HEK293T (cell line): Measurements from ENCODE around the gene MKNK1.

Experiments
- CTCF ChIA-PET: fragments of 350-600 bp; formaldehyde crosslinking; extraction: SDS; loops from one replicate; lab custom pipeline; 2021; ENCODE audit warnings: antibody characterized with exemption, inconsistent platforms; lab: Yijun Ruan, JAX
- POLR2A ChIA-PET: fragments of 350-600 bp; formaldehyde crosslinking; extraction: SDS; loops from one replicate; lab custom pipeline; 2020; ENCODE audit warnings: antibody characterized with exemption, inconsistent platforms; lab: Yijun Ruan, JAX
- DNase-seq: peaks from one replicate; pipeline ENCODE4 v3.0.0; 2012; ENCODE audit warnings: mixed read lengths; ENCODE audit errors: extremely low spot score
- ARNT ChIP-seq: fragments of 450-650 bp; IDR thresholded peaks from 2 replicates; pipeline ENCODE4 v1.6.1; 2017; ENCODE audit warnings: mild to moderate bottlenecking
- BHLHE40 ChIP-seq: fragments of 450-650 bp; IDR thresholded peaks from 2 replicates; pipeline ENCODE4 v1.6.1; 2016; ENCODE audit warnings: mild to moderate bottlenecking, moderate library complexity, borderline replicate concordance
- CTBP1 ChIP-seq: fragments of 450-650 bp; IDR thresholded peaks from 2 replicates; pipeline ENCODE4 v1.6.1; 2016; ENCODE audit warnings: borderline replicate concordance
- ELF4 ChIP-seq: fragments of 450-650 bp; IDR thresholded peaks from 2 replicates; pipeline ENCODE4 v1.6.1; 2017; ENCODE audit warnings: antibody characterized with exemption
- FOXA1 ChIP-seq: fragments of 450-650 bp; IDR thresholded peaks from 2 replicates; pipeline ENCODE4 v1.6.1; 2016; ENCODE audit warnings: mild to moderate bottlenecking
- FOXK2 ChIP-seq: fragments of 450-650 bp; IDR thresholded peaks from 2 replicates; pipeline ENCODE4 v1.6.1; 2016; ENCODE audit warnings: mild to moderate bottlenecking
- FOXM1 ChIP-seq: fragments of 450-650 bp; IDR thresholded peaks from 2 replicates; pipeline ENCODE4 v1.6.1; 2017; ENCODE audit warnings: mild to moderate bottlenecking, borderline replicate concordance
- HDGF ChIP-seq: fragments of 450-650 bp; IDR thresholded peaks from 2 replicates; pipeline ENCODE4 v1.6.1; 2017; ENCODE audit warnings: antibody characterized with exemption, borderline replicate concordance
- L3MBTL2 ChIP-seq: fragments of 450-650 bp; conservative IDR thresholded peaks from 2 replicates; pipeline ENCODE4 v1.6.1; 2016; ENCODE audit warnings: mild to moderate bottlenecking
- LEF1 ChIP-seq: fragments of 450-650 bp; IDR thresholded peaks from 2 replicates; pipeline ENCODE4 v1.6.1; 2017; ENCODE audit warnings: mild to moderate bottlenecking, borderline replicate concordance
- NFRKB ChIP-seq: fragments of 450-650 bp; IDR thresholded peaks from 2 replicates; pipeline ENCODE4 v1.6.1; 2016; ENCODE audit warnings: mild to moderate bottlenecking, moderate library complexity
- PKNOX1 ChIP-seq: fragments of 450-650 bp; IDR thresholded peaks from 2 replicates; pipeline ENCODE4 v1.6.1; 2016
- SP1 ChIP-seq: fragments of 450-650 bp; IDR thresholded peaks from 2 replicates; pipeline ENCODE4 v1.6.1; 2017
- SUZ12 ChIP-seq: fragments of 450-650 bp; IDR thresholded peaks from 2 replicates; pipeline ENCODE4 v1.6.1; 2016; ENCODE audit warnings: mild to moderate bottlenecking
- TARDBP ChIP-seq: fragments of 450-650 bp; IDR thresholded peaks from 2 replicates; pipeline ENCODE4 v1.6.1; 2016
- ZNF384 ChIP-seq: fragments of 450-650 bp; IDR thresholded peaks from 2 replicates; pipeline ENCODE4 v1.6.1; 2016

Gene MKNK1

GRCh38 chr1:46595127-46595526 lies 8.9 kb downstream of the MKNK1 start:
- TF ChIP-seq ARNT (no peak), PKNOX1 (no peak), HDGF (no peak), ELF4 (no peak), SP1 (no peak), NFRKB (no peak), L3MBTL2 (no peak), ZNF384 (no peak)
- DNase-seq = no peak
- ChIA-PET CTCF (interaction anchor here (0.6 to 1.0 kb wide), 2 partner anchors 9 to 193 kb away, joined by 3 read pairs; partner anchors contain the start of gene MKNK1), POLR2A (interaction anchor here (2.0 kb wide), 1 partner anchor 9 kb away, joined by 16 read pairs; the partner anchor contains the start of gene MKNK1)

GRCh38 chr1:46594063-46594462 lies 10.0 kb downstream of the MKNK1 start:
- no peak for DNase-seq
- CTCF ChIA-PET = interaction anchor here (1.0 to 1.1 kb wide), 2 partner anchors 10 to 11 kb away, joined by 3 to 4 read pairs; partner anchors contain the start of gene MKNK1
- TF ChIP-seq SUZ12 (no peak), NFRKB (no peak), SP1 (no peak), PKNOX1 (no peak), L3MBTL2 (no peak), TARDBP (no peak), FOXK2 (no peak), ELF4 (no peak), LEF1 (no peak), HDGF (no peak), ZNF384 (no peak), CTBP1 (no peak), BHLHE40 (no peak), FOXM1 (no peak), ARNT (no peak)
- POLR2A ChIA-PET = interaction anchor here (2.0 kb wide), 1 partner anchor 10 kb away, joined by 16 read pairs; the partner anchor contains the start of gene MKNK1

GRCh38 chr1:46592823-46593222 lies 11.2 kb downstream of the MKNK1 start:
- ChIA-PET CTCF (interaction anchor here (1.1 kb wide), 1 partner anchor 10 kb away, joined by 4 read pairs; no protein-coding TSS in a partner anchor), POLR2A (no interaction called here)
- TF ChIP-seq BHLHE40 (no peak), SP1 (no peak), ELF4 (no peak), PKNOX1 (no peak), ARNT (no peak), LEF1 (no peak), FOXM1 (no peak), TARDBP (no peak), NFRKB (no peak), FOXK2 (no peak), ZNF384 (no peak), FOXA1 (no peak), HDGF (no peak), CTBP1 (no peak), L3MBTL2 (no peak), SUZ12 (no peak)
- no peak for DNase-seq

GRCh38 chr1:46589529-46589928 lies 14.5 kb downstream of the MKNK1 start:
- TF ChIP-seq SP1 (no peak), FOXK2 (no peak), L3MBTL2 (no peak), FOXA1 (no peak), ZNF384 (no peak), NFRKB (no peak), CTBP1 (no peak), LEF1 (no peak), PKNOX1 (no peak), ARNT (no peak), HDGF (no peak), SUZ12 (no peak), ELF4 (no peak), TARDBP (no peak), BHLHE40 (no peak), FOXM1 (no peak)
- CTCF ChIA-PET = no interaction called here
- DNase-seq = no peak
- POLR2A ChIA-PET = interaction anchor here (0.7 kb wide), 1 partner anchor 15 kb away, joined by 3 read pairs; the partner anchor contains the start of gene MKNK1

- no peak for TF ChIP-seq TARDBP
- no peak for TF ChIP-seq ELF4
- DNase-seq = no peak
- ChIA-PET POLR2A (no interaction called here), CTCF (no interaction called here)
Measured at GRCh38 chr1:46587069-46587468, 17.0 kb downstream of the MKNK1 start.
